Measurements from ENCODE around the gene ZDHHC21.

- TF ChIP-seq CTCF (IDR thresholded peaks at IDR 0.05; ENCODE audit: low read depth, low read length, poor library complexity, severe bottlenecking) (no peak), EZH2phosphoT487 (IDR thresholded peaks at IDR 0.05; ENCODE audit: borderline replicate concordance, low read length) (no peak)
Measured at GRCh38 chr9:14677872-14678271, 15.4 kb downstream of the ZDHHC21 start.

Measured in DOHH2 (cell line).